DOHH2 (cell line): ENCODE results near the gene LARGE1.

Experiments used
- CTCF ChIP-seq: fragments of 200-600 bp; sonication (generic); IDR thresholded peaks from one replicate; pipeline ENCODE4 v1.5.1; 2014; ENCODE audit warnings: antibody characterized with exemption, mild to moderate bottlenecking, low read depth, low read length; ENCODE audit not compliant: poor library complexity, severe bottlenecking
- EZH2phosphoT487 ChIP-seq: fragments of 200-600 bp; sonication (generic); IDR thresholded peaks from 2 replicates; pipeline ENCODE4 v1.6.1; 2017; ENCODE audit warnings: borderline replicate concordance, mild to moderate bottlenecking, antibody characterized with exemption, low read length, moderate library complexity, mixed read lengths

GRCh38 chr22:33747029-33747428 is 173.2 kb downstream of the LARGE1 start:
- TF ChIP-seq CTCF (no peak), EZH2phosphoT487 (no peak)
